ENCODE data around the gene ZC3H12A. TPM values are rescaled to one million over a fixed set of nuclear protein-coding genes. Genes with fewer than 3 reads are reported as not detected.

Gene ZC3H12A
- total and polyA plus RNA-seq, 4 donors = 2.1 to 10.9 (median 3.0) TPM

GRCh38 chr1:37476460-37477197, 2.2 kb downstream of the ZC3H12A start:
- Histone ChIP-seq H3K9ac (ENCODE audit: low read depth in 1 of 2, low read length in 2 of 2) (peak overlapping the region; percentile 76 to 88), H3K4me1 (ENCODE audit: control insufficient read depth in 4 of 4, insufficient read depth in 4 of 4, low read length in 3 of 4) (peaks cover 25 to 63% (median 39%) of the 10 kb centered on the region in 4 donors), H3K9me3 (ENCODE audit: control insufficient read depth in 4 of 4, low read length in 3 of 4) (no peaks in the 10 kb centered on the region), H3K4me3 (ENCODE audit: low read depth in 1 of 3, low read length in 3 of 3) (peak overlapping the region; percentile 73 to 86 (median 73)), H3K27me3 (ENCODE audit: control insufficient read depth in 4 of 4, insufficient read depth in 4 of 4, low read length in 3 of 4) (no peaks in the 10 kb centered on the region), H3K27ac (ENCODE audit: low read depth in 1 of 2, low read length in 2 of 2) (peak overlapping the region; percentile 95 to 97), H3K36me3 (ENCODE audit: control insufficient read depth in 4 of 4, insufficient read depth in 3 of 4, low read depth in 1 of 4, low read length in 3 of 4) (peaks cover 10 to 13% (median 12%) of the 10 kb centered on the region in 4 donors)
- 28% methylated on average over 5 of the region's 5 CpGs for WGBS
- TF ChIP-seq FOXA2 (IDR thresholded peaks at IDR 0.05) (no peak), JUND (IDR thresholded peaks at IDR 0.05) (peak in 1 of 2 donors; percentile 77), RXRA (IDR thresholded peaks at IDR 0.05) (peak; percentile 9 to 35)
- no peak for DNase-seq (ENCODE audit: low spot score)

- WGBS = 30% methylated on average over 10 of the region's 10 CpGs
- peak overlapping the region; percentile 76 to 88 for H3K9ac ChIP-seq (ENCODE audit: low read depth in 1 of 2, low read length in 2 of 2)
- peak overlapping the region; percentile 73 to 86 (median 73) for H3K4me3 ChIP-seq (ENCODE audit: low read depth in 1 of 3, low read length in 3 of 3)
- no peaks in the 10 kb centered on the region for H3K9me3 ChIP-seq (ENCODE audit: control insufficient read depth in 4 of 4, low read length in 3 of 4)
- TF ChIP-seq FOXA1 (IDR thresholded peaks at IDR 0.05) (no peak), GABPA (IDR thresholded peaks at IDR 0.05 in 1 of 2, conservative IDR thresholded peaks at IDR 0.05 in 1 of 2) (no peak), TAF1 (conservative IDR thresholded peaks at IDR 0.05) (no peak), ZBTB33 (IDR thresholded peaks at IDR 0.05) (no peak), ATF3 (IDR thresholded peaks at IDR 0.05) (no peak), JUND (IDR thresholded peaks at IDR 0.05) (no peak), REST (IDR thresholded peaks at IDR 0.05) (no peak)
- peaks cover 24 to 59% (median 39%) of the 10 kb centered on the region in 4 donors for H3K4me1 ChIP-seq (ENCODE audit: control insufficient read depth in 4 of 4, insufficient read depth in 4 of 4, low read length in 3 of 4)
- peaks cover 13 to 18% (median 16%) of the 10 kb centered on the region in 4 donors for H3K36me3 ChIP-seq (ENCODE audit: control insufficient read depth in 4 of 4, insufficient read depth in 3 of 4, low read depth in 1 of 4, low read length in 3 of 4)
- no peaks in the 10 kb centered on the region for H3K27me3 ChIP-seq (ENCODE audit: control insufficient read depth in 4 of 4, insufficient read depth in 4 of 4, low read length in 3 of 4)
- no peak for DNase-seq (ENCODE audit: low spot score)
- peak overlapping the region; percentile 95 to 97 for H3K27ac ChIP-seq (ENCODE audit: low read depth in 1 of 2, low read length in 2 of 2)
These were observed 3.0 kb downstream of the ZC3H12A start for GRCh38 chr1:37477198-37477931.
